Nucleus accumbens (tissue), 56 donors: ENCODE data around the gene SYT7.
A peak's percentile ranks its signal among the peaks of the same experiment; 100 is the strongest.

Experiments
- DNase-seq, 56 donors: peaks; one replicate each; lab custom pipeline; 2025; lab: John Stamatoyannopoulos, UW

SYT7 gene

GRCh38 chr11:61526229-61526628, 54.6 kb downstream of the SYT7 start:
- DNase-seq = no peak

DNA sequence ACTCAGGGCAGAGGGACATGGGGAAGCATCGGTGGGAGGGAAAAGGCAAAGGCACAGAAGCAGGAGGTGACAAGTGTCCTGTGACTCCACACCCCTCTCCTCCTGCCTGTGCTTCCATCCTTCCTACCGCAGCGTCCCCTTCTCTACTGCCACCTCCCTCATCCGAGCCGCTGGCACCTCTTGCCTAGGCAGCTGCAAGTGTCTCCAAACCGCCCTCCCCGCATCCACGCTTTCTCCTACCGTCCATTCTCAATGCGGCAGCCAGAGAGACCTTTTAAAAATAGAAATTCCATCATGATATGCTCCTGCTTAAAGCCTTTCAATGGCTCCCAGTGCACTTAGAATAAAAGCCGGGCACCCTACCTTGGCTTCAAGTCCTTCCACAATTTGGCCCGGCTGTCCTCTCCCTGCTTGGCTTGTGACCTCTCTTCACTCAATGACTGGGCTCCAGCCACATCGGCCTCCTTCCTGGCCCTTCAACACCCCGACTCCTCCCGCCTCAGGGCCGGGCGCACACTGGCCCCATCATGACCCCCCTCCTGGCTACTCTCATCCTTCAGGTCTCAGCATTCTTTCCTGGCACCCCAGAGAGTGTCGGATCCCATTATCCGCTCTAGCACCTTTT, 55.8 kb downstream of the SYT7 start:
- DNase-seq = no peak

DNA sequence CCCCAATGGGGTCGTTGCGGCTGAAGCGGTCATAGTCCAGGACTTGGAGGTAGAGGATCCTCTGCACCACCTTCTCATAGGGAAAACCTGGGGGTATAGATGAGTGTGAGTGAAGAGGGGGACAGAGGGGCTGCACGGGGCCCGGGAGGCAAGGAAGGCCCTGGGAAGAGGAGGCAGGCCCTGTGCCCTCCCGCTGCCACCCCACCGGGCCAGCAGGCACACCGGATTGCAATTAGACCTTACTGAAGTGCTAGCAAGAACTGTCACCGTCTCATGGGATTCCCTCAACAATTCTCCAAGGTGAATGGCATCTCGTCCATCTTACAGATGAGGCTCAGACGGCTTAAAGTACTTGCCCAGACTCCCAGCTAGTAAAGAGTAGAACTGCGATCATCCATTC, 56.4 kb downstream of the SYT7 start:
- DNase-seq = no peak

DNA sequence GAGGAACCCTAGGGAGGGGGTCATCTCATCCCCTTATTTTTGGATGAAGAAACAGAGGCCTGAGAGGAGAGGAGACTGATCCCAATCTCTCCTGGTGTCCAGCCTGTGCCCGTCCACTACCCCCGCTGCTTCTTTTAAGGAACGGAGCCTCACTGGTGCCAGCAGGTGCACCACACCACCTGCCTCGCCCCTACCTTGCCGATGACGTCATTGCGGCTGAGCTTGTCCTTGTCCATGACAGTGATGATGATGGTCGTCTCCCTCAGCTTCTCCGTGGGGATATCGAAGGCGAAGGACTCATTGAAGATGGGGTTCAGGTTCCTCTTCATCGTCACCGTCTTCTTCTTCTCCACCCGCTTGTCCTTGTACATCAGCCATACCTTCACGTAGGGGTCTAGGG, 58.0 kb downstream of the SYT7 start:
- no peak for DNase-seq

- DNase-seq = no peak
Measured at GRCh38 chr11:61518032-61518795, 62.7 kb downstream of the SYT7 start.

DNA sequence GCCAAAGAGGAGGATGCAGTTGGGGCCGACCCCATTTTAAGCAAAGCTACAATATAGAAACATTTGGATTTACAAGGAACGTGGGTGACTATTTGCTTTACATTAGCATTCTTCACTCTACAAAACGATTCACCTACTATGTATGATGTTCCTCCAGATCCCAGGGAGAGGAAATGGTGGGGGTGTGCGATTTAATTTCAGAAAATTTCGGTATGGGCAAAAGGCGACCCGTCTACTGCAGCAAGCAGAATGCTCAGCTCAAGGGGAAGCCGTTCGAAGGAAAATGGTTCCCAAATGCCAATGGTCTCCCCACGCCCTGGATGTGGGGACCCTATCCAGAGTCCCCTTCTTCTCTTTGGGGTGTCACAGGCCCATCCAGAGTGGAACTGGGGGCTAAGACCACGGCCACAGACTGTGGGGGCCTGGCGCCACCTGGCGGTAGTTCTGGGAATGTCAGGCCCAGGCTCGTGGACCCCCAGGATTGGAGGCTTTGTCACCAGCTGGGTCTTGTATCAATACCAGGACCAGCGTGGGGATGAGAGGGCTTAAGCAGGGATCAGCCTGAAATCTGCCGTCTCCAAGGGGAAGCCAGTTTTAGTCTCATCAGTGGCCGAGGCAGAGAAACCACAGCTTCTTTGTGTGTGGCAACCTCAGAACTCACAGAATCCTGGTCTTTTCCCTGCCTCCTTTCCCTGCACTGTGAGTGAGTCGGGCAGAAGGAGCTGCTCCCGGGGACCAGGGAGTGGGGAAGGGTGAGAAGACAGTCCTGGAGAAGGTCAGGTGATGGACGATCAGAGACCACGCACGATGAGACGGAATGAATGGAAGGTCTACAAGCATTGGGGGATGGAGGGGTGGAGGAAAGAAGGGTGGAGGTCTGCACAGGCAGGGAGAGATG, 64.0 kb downstream of the SYT7 start:
- DNase-seq = peak in 28 of 56 donors; percentile 8 to 68 (median 26)

GRCh38 chr11:61516191-61516590, 64.7 kb downstream of the SYT7 start:
- DNase-seq = peak in 2 of 56 donors; percentile 34 to 40

DNA sequence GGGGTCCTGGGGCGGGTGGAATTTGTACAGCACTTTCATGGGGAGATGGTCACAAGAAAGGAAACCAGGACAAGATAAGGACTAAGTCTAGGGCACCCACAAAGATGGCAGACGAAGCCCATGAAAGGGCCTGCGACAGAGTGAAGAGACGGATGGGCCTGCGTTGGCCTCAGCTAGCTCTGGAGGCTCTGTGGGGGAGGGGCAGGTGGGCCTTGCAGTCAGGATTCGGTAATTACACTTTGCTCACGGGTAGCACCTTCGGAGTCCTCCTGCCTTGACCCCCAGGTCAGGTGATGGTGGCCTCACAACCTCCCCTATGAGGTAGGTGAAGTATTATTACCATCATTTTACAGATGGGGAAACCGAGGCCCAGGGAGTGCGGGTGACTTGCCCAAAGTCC, 65.2 kb downstream of the SYT7 start:
- no peak for DNase-seq

DNA sequence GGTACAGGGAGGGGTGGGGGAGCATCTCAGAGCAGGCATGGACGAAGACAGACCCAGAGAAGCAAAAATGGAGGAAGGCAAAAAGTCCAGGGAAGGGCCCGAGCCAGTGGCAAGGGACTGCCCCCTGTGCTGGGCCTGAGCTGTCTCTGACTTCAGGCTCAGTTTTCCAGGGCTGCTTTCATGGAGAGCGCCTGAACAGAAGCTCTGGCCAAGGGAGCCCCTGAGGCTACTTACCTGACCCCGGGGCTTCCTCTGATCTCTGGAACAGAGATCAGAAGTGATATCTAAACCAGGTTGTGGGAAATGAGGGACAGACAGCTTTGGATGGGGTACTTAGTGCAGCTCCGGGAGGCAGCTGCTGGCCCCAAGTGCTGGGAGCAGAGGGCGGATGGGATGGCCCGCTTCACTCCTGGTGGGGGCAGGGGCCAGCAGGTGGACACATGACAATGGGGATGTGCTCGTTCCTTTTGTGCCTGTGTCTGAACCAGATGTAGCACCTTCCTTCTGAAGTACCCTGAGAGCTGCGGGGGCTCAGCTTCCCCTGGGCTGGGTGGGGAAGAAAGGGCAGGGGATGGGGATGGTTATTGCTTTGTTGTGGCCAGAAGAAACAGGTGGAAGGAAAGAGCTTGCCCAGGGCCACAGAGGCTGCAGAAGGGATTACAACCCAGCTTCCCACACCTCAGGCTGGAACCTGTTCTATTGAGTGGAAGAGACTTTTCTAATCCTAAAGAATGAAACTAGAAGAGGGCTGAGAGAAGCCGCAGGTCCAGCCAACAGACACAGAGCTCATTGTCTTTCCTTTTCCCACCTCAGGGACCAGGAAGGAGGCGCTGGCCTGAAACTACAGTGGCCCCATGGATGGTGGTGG, 66.6 kb downstream of the SYT7 start:
- DNase-seq = no peak

DNA sequence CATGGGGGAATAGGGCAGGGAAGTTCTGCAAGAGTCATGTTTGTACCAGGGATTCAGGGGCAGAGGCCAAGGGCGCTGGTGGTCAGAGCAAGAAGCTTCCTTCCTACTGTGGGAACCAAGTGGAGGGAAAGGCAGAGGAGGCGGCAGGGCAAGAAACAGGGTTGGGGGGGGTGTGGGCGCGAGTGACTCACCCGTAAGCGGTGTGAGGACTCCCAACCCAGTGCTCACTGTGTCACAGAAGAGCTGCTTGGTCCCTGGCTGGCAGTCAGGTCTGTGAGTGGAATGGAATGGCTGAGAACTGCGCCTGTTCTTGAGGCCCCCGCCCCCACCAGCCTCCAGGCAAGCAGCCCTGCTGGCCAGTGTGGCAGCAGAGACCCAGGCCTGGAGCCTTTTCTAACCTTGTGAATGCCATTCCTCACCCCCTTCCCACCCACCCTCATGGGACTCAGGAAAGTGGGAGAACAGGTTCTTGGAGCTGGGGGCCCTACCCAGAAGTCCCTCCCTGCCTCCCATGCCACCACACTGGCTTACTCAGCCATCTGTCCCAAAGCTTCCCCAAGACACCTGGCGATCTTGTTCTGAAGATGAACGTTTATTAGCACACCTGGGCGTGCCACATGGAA, 67.6 kb downstream of the SYT7 start:
- peak in 5 of 56 donors; percentile 20 to 45 (median 29) for DNase-seq

GRCh38 chr11:61512435-61512834, 68.4 kb downstream of the SYT7 start:
- DNase-seq = no peak

DNA sequence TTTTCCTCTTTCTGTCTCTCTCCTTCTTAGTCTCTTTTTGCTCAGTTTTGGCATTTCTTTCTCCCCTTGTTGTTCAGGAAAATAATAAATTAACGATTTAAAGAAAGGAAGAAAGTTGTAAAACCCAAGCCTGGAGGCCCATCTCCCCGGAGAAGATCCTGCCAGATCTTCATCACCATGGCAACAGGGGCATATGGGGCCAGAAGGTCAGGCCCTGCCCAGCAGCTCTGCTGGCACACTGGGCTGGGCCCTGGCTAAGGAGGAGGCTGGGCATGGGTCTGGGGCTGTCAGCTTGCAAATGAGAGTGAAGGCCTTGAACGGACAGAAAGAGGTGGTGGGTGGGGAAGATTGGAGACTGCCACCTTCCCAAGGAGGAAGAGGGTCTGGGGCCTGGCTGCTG, 69.5 kb downstream of the SYT7 start:
- peak in 1 of 56 donors; percentile 4 for DNase-seq

DNA sequence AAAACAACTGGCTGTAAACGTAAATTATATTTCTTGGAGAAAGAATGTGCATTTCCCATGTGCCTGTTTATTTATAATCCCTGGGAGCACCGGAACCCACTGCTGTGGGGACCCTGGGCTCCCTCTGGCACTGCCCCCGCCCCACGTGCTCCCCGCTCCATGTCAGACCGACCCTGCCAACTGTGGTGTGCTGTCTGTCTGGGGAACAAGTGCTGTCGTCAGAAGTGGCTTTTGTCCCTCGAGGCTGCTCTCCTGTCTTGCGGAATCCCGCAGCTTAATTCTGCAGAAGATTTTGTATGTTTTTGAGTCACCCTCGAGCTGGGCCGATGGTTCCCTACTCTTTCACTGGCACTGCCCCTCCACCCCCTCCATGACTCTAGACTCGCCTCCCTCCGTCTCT, 69.9 kb downstream of the SYT7 start:
- DNase-seq = peak in 1 of 56 donors; percentile 11

DNA sequence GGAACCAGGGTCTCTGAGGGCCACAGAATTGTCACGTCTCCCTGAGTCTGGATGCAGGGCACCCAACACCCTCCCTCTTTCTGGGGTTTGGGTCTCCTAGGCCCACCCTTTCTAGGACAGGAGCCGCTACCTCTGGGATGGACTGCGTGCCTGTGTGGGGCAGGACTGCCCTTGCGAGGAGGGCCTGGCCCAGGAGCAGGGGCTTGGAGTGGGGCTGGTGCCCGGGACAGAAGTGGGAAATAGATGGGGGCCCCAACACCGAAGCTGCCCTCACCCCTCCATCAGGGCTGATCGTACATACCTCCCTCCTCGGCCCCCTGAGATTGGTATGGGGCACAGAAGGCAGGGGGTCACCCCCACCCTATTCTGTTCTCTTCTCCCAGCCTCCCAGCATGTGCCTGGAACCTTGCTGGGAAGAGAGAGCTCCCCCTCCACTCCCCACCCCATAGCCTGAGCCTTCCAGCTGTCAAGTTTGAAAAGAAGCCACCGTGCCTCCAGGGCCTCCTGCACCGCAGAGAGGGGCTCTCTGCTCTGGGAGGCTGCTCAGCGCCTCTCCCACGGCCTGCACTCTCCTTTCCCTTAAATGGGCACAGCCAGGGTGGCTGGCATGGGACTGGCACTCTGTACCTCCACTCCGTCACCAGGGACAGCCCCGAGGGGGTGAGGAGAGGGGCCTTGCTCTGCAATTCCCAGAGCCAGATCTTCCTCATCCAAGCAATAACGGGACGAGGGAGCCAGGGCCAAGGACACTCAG, 70.5 kb downstream of the SYT7 start:
- no peak for DNase-seq

DNA sequence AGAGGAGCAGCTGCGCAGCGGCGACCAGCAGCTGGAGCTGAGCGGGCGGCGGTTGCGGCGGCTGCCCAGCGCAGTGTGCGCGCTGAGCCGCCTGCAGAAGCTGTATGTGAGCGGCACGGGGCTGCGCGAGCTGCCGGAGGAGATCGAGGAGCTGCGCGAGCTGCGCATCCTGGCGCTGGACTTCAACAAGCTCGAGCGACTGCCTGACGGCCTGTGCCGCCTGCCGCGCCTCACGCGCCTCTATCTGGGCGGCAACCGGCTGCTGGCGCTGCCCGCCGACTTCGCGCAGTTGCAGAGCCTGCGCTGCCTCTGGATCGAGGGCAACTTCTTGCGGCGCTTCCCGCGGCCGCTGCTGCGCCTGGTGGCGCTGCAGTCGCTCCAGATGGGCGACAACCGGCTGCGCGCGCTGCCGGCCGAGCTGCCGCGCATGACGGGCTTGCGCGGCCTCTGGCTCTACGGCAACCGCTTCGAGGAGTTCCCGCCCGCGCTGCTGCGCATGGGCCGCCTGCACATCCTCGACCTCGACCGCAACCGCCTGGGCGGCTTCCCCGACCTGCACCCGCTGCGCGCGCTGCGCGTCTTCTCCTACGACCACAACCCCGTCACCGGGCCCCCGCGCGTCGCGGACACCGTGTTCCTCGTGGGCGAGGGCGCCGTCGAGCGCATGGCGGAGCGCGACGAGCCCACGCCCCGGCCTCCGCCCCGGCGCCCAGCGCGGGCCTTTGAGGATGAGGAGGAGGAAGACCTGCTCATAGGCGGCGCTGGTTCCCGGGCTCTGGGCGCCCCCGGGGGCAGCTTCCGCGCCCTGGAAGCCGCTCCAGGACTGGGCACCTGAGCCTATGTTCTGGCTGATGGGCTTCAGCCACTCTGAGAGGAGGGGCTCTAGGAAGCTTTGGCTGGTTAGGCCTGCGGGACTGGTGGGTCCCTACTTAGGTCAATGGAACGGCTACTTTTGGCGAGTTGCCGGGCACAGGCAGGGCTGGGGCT, 71.5 kb downstream of the SYT7 start:
- peak in 31 of 56 donors; percentile 9 to 70 (median 43) for DNase-seq

GRCh38 chr11:61507962-61508861, 72.7 kb downstream of the SYT7 start, which contains the start of gene LRRC10B:
LRRC10B (plus strand) TSS chr11:61508749; CDS start chr11:61508999, 250 bp downstream.
- DNase-seq = peak in 32 of 56 donors; percentile 30 to 87 (median 55)
